Activated T-cell treated with anti-CD3 and anti-CD28 coated beads for 4 hours (primary cell): Measurements from ENCODE around the gene IRF4.

Source experiments
- DNase-seq: peaks from one replicate; pipeline ENCODE4 v3.0.0-alpha.2; 2020

Gene IRF4

DNA sequence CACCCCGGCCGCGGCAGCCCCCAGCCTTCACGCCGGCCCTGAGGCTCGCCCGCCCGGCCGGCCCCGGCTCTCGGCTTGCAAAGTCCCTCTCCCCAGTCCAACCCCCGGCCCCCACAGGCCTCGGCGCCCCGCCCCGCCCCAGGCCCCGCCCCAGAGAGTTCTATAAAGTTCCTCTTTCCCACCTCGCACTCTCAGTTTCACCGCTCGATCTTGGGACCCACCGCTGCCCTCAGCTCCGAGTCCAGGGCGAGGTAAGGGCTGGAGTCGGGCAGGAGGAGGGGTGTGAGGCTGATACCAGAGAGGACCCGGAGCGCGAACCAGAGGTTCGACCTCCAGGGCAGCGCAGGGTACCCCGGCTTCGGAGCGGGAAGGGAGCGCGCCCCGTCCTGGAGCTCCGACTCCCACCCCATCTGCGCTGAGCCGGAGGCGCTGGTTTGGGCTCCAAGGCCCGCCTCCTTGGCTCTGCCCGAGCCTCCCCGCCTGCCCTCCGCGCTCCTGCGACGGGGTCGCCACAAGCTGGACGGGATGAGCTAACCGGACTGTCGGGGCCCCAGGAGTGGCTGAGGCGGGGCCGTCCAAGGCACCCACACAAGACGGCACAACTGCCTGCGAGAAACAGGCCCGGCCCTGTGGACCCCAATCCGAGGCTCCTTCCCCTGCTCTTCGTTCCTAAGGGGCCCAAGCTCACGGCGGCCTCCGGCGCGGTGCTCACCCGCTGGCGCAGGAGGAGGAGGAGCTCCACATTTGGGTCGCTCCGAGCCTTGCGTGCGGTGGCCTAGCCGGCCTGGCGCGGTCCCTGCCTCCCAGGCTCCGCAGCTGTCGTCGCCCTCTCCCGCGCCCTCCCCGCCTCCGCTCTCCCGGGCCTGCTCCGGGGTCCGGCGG is at the start of gene IRF4:
IRF4 (plus strand) TSS at position 194 of the 882 bp plus-strand sequence. CDS start 1,401 bp downstream, outside the sequence.
- peak; percentile 77 for DNase-seq

DNA sequence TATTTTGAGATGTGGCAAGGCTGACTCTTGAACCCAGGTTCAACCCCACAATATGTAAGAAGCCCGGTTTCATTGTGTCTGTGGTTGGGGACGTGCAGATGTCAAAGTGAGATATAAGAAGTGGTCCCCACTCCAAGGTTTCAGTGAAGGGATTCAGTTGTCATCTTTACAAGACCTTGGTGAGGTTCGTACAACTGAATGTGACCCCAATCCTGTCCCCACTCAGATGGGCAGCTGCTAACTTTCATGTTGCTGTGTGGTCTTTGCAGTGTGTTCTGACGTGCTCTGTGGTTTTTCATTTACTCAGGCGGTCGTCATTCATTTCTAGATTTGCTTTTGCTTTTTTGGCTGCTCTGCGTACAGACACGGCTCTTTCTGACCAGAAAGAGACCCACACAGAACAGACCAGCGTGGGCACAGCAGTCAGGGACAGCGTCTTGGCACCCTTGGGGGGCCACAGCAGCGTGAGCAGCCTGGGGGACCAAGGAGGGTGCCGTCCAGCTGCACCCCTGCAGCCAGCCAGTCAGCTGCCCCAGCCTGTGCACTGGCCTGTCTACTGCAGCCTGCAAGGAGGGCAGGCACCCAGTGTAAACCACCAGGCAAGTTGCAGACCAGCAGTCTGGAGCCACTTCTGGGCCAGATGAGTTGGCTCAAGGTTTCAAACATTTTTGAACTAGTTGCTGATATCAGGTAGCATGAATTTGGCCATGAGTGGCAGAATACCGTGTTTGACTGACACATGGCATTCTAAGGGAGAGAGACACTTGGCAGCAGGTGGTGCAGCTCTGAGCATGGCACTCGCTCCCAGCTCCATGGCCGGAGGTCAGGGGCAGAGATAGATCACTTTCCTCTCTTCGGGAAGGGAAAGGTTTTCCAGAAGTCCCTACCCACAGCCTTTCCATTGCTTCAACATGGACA is 49.4 kb upstream of the IRF4 start:
- DNase-seq = no peak

DNA sequence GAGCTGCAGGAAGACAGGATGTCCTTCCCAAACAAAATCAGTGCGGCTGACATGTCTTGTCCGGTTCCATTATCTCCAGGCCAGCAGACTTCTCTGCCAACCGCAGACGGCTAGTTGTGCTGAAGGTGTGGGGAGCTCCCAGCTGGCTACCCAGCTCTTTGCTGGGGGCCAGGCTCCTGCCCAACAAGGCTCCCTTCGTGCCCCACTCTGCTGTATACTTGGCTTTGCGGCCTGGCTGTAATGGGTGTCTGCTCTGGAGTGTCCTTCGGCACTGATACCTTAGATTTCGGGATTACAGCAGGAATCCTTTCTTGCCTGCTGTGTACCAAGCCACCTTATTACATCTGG is 48.7 kb upstream of the IRF4 start:
- no peak for DNase-seq

DNA sequence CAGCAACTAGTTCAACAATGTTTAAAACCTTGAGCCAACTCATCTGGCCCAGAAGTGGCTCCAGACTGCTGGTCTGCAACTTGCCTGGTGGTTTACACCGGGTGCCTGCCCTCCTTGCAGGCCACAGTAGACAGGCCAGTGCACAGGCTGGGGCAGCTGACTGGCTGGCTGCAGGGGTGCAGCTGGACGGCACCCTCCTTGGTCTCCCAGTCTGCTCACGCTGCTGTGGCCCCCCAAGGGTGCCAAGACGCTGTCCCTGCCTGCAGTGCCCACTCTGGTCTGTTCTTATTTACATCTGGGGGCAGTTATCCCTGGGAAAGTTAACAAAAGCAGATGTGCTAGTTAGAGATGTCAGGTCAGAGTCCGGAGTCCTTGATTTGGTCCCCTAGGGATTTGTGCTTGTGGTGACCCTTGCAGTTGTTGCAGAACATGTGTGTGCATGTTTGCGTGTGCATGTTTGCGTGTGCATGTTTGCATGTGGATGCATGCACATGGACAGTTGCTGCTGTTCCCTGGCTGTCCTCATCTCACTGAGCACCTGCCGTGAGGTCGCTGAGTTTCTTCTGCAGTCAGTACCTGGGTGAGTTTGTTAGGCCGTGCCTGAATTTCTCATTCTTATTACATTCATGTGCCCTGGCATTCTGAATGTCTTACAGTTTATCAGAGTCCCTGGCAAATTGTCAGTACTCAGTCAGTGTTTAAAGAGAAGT is 48.2 kb upstream of the IRF4 start:
- no peak for DNase-seq

DNA sequence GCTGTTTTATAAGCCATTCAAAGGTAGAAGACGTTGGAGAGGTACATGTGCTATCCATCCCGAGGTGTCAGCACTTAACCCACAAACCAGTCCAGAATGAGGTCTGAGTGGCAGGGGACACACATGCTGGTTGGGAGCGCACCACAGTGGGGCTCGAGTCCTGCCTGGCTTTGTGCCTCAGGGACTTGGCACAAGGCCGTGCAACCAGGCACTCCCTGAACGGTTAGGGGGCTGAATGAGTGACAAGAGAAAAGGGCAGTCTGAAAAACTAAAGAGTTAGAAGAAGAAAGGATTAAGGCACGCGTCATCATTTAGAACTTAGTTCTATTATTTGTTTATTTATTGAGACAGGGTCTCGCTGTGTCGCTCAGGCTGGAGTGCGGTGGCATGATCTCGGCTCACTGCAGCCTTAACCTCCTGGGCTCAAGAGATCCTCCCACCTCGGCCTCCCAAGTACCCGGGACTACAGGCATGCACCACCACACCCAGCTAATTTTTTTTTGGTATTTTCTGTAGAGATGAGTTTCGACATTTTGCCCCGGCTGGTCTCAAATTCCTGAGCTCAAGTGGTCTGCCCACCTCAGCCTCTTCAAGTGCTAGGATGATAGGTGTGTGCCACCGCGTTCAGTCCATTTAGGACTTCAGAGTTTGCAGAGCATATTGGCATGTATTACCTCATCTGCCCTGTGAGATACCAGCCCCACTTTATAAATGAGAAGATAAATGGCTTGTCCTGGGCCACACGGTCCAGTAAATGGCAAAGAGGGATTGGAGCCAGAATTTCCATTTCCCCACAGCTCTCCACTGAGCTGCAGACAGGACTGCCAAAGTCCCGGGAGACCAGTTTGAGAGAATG is 47.4 kb upstream of the IRF4 start:
- no peak for DNase-seq

DNA sequence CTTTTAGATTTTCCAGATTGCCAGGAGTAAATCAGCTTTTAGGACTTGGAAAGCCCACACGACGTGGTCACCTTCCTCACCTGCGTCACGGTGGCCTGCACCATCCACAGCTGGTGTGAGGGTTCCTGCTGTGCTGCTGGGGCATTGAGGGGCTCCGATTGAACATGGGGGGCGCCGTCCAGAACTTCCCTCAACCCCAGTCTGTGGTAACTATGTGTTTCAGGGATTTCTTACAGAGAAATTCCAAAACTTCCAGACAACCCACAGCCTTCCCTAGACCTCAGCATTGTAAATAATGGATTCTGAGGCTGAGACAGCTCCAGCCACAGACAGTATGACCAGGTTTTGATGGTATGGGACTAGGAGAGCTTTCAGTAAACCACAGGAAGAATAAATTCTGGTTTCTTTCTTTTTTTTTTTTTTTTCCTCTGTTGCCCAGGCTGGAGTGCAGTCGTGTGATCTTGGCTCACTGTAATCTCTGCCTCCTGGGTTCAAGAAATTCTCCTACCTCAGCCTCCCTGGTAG is 46.7 kb upstream of the IRF4 start:
- no peak for DNase-seq

DNA sequence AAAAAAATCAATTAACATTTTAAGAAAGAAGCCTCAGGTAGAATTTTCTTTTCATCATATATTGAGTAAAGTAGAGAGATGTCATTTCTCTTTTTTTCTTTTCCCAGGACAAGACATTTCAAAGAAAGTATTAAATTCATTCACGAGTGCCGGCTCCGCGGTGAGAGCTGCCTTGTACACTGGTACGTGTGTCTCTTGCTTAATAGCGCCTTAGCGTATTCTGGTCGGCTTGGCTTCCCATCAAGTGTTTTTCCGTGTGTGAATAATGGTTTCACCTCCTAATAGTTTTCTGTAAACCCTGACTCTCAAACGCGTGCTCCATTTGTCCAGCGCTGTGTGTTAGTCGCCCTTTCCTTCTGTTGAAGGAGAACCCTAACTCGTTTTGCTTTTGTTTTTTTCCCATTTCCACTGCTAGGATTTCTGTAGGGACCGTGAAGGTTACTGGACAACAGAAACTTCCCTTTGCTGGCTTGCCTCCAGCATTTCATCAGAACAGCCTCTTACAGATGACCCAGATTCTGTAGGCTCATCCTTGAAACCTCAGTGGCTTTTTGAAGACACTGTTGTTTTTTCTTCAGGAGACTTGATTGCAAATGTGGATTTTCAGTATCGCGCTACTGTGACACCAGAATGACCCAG is 45.7 kb upstream of the IRF4 start:
- DNase-seq = no peak

DNA sequence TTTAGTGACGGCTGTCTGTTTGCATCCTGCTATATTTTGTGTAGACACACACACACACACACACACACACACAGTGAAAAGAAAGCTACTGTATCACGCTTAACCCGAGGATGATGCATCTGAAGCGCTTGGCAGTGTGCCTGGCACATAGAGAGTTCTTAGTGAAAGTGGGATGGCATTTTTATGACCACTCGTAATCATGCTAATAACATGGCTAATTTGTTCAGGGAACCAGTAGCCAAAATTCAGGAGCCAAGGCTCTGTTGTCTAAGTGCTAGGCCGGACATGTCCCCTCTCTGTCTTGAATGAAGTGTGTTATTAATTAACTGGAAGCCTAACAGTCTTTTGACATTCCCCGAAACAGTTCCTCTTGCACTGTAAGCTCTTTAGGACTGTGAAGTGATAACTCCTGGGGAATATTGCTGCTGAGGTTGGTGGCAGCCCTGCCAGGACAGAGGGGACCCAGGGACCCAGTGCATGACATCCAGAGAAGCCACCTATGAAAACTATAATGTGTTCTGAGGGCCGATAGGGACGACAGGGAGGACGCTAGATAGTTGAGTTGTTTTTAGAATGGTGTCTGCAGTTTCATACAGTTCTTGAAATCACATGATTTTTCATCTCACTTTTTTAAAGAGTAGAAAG is 45.0 kb upstream of the IRF4 start:
- DNase-seq = no peak

DNA sequence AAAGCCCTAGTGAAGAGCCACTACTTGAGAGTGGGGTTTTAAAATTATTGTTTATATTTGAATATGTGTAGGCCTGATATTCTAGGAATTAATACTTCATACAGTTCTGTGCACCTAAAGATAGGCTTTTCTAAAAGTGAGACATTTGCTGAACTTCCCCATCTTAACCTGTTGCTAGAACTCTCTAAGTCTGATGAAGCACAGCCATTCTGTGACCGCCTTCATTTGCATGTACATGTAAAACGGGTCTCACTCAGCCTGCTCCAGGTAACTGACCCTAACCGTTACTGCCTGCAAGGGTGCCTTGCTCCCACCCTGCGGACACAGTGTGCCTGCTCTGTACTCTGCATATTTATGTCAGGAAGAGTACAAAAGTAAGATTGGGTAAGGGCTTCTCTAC is 44.3 kb upstream of the IRF4 start:
- no peak for DNase-seq

DNA sequence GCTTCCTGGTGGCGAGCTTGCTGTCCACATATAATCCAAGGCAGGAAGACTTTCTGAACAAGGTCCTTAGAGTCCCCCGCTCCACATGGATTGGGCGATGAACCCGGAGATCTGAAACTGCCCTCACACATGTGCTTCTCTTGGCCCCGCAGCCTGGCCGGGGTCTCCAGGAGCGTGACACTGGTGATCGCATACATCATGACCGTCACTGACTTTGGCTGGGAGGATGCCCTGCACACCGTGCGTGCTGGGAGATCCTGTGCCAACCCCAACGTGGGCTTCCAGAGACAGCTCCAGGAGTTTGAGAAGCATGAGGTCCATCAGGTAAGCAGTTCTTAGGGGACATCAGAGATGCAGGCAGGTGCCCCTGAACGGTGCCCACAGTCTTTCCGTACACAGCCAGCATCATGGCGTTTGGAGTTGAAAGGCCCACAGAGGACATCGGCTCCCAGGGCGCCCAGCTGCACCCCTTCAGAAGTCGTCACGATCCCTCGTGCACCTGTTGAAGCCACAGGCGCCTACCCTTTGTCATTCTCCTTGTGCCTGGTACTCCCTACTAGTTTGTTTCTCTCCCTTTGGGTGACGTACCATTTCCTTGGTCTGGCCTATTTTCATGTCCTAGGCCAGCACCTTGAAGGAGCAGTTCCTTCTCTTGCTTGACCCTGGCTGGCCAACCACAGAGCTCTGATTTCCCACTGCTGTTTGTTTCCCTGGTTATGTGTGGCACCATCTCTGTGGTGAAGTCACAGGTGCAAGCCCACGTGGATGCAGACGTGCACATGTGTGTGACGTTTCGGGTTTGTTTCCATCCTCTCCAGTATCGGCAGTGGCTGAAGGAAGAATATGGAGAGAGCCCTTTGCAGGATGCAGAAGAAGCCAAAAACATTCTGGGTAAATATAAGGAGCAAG is 43.3 kb upstream of the IRF4 start:
- DNase-seq = no peak

DNA sequence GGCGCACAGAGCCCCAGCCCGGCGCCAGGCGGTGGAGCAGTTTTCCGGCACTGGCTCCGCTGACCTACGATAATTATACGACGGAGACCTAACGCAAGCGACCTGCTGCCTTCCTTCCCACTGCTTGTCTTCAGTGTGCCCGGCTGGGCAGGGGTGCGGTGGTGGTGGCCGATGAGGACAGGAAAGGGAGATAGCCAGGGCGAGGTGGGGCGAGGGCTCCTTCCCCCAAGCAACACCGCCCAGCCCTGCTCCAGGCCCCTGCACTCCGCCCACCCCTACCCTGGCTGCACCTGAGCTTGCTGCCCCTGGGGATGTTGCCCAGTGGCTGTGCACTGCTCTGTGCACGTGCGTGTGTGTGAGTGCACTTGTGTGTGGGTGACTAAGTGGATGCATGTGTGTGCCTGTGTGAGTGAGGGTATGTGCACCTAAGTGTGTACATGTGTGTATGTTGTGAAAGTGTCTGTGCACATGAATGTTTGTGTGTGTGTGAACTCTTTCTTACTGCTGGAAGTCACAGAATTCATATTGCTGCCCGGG is 42.6 kb upstream of the IRF4 start:
- DNase-seq = no peak

DNA sequence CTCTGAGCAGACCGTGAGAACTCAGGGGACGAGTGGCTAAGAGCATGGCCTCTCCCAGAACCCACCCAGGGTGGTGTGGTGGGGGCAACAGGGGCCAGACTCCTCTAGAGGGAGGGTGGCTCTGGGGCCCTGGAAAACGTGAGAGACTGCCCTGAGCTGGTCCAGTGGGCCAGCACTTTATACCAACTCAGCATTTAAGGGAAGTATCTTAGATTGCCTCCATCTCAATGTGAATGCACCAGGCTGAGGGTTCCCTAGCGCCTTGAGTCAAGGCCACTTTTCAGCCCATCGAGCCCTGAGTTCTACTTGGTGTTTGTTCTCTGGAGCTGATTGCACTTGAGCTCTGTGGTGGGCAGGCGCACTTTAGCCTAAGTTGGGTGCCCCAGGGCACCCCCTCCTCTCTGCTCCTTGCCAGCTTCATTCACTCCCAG is 42.0 kb upstream of the IRF4 start:
- DNase-seq = no peak

DNA sequence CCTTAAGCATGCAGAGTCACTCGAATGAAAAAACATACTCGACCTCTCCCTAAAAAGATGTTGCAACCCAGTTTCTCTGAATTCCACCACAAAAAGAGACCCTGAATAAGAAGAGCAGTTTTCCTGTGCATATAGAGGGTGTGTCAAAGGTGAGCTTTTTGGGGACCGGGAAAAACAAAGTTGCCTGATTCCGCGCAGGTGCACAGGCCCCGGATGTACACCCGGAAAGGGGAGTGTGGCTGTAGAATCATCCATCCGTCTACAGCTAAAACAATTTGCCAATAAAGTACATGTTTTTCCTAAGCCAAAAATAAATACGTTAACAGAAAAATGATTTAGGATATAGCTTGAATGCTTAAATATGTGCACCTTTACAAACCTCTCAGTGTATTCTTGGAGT is 41.2 kb upstream of the IRF4 start:
- no peak for DNase-seq

DNA sequence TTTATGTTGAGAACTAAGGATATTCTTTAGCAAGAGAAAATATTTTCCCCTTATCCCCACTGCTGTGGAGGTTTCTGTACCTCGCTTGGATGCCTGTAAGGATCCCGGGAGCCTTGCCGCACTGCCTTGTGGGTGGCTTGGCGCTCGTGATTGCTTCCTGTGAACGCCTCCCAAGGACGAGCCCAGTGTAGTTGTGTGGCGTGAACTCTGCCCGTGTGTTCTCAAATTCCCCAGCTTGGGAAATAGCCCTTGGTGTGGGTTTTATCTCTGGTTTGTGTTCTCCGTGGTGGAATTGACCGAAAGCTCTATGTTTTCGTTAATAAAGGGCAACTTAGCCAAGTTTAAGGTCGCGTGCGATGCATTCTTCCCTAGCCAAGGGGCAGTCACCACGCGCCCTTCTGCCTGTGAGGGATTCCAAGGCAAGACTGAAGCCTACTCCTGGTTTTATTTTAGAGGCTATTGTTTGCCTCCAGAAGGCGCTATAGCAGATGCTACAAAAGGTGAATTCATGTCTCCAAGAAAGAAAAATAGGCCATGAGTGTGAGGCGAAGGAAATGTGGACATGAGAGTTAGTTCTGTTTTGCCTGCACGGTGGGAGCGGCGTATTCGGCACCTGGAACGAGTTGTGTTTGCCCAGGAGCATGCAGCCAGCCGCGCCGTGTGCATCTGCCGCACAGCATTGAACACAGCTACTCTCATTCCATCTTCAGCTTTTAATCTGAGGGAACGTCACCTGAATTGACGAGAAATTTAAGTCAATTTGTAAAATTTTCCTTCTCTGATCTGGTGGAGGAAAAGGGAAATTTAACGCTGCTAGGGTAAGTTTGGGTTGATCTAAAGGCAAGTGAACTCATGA is 40.3 kb upstream of the IRF4 start:
- no peak for DNase-seq

DNA sequence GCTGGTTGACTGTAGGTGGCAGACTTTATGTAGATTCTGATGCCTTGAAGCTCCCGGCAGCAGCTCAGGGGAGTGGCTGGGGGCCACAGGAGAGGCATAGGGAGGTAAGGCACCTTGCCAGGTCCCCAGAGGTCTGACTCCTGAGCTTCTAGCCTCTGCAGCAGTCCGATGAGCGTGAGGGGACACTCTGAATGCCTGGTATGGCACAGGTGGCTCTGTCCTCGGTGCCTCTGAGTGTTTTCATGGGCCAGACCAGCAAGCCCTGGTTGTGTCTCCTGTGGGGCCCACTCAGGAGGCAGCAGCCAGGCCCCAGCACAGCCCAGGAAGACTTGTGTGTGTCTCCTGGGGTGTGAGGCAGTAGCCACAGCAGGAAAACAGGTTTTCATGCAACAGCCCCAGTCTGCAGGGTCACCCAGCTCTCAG is 39.7 kb upstream of the IRF4 start:
- DNase-seq = no peak

DNA sequence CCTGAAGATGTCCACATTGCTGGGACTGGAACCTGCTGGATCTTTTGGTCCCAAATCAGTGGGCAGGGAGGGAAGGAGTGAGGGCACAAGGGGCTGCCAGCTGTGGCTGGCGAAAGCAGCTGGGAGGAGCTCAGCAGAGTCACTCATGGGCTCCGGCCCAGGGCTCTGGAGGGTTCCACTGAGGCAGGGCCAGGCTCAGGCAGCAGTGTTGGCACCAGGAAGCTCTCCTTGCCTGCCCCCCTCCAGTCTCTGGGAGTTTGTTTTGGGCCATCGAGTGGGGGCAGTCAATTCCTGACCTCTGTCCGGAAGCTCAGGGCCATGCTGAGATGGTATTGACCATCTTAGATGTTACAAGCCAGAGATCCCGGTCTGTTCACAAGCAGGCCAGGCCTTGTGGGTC is 39.1 kb upstream of the IRF4 start:
- no peak for DNase-seq

DNA sequence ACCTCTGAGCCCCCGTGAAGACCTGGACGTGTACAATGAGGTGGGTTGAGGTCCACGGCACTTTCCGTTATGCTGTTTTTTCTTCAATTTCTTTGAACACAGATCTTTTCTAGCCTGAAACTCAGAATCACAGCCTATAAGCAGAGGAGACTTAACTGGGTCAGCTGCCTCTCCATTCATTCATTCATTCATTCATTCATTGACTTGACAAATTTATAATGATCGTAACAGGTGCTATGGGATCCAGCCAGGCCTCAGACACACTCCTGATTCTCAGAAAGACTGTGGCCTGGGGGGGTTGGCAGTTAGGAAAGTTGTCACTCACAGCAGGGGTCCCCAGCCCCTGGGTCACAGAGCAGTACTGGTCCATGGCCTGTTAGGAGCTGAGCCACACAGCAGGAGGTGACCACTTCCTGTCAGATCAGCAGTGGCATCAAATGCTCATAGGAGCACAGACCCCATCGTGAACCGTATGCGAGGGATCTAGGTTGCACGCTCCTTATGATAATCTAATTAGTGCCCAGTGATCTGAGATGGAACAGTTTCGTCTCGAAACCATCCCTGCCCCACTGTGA is 38.6 kb upstream of the IRF4 start:
- no peak for DNase-seq
